ENCODE data around the gene LRP5.
"Not testable (repeated sequence)": the region's sequence is repeated elsewhere in the genome, so short reads cannot be mapped to it uniquely, and the experiment has no call there.

LRP5 gene

DNA sequence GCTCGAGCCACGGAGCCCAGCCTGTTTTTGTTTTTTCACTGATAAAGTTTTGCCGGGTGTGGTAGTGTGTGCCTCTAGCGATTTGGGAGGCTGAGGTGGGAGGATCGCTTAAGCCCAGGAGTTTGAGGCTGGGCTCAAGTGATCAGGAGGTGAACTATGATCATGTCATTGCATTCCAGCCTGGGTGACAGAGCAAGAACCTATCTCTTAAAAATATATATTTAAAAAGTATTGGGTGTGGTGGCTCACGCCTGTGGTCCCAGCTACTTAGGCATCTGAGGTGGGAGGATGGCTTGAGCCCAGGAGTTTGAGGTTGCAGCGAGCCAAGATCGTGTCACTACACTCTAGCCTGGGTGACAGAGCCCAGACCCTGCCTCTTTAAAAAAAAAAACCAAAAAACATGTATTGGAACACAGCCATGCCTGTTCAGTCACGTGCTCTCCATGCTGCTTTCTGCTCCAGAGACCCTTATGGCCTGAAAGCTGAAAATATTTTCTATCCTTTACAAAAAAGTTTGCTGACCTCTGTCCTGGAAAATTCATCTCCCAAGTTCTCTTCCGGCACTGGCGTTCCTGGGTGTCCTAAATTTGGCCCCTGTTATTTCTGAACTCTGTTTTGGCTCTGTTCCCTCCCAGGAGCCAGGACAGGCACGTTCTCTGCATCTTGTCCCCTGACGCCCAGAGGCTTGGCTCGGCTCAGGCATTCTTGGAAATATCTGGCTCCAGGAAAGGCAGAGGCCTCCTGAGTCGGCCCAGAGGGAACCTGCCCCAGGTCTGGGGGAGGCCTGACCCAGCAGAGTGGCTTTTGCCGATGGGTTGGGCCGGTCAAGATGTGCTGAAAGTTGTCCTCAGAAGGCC lies 86.8 kb downstream of the LRP5 start:
- no peak for DNase-seq

DNA sequence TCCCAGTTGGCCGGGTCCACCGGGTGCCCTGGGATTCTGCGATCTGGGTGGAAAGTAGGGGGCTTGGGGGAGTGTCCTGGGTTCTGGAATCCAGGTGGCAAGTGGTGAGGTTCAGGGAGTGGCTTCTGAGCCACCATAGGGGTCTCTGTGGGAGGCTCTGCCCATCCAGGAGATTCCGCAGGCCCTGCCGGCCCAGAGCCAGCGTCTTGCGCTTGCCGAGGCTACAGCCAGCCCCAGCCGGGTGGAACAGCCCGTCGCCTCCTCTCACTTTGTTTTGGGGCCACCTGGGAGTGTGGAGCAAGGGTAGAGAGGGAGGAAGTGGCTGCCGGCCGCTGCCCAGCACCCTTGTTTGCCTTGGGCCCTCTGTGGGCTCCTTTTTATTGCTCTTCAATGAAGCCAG lies 87.5 kb downstream of the LRP5 start:
- no peak for DNase-seq

DNA sequence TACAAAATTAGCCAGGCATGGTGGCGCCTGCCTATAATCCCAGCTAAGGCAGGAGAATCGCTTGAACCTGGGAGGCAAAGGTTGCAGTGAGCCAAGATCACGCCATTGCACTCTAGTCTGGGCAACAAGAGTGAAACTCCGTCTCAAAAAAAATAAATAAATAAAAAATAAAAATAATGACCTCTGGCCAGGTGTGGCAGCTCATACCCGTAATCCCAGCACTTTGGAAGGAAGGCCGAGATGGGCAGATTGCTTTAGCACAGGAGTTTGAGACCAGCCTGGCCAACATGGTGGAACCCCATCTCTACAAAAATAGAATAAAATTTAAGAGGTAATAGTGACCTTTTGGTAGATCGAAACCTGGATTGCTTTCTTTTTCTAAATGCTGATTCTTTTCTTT lies 88.2 kb downstream of the LRP5 start:
- not testable (repeated sequence) for DNase-seq

DNA sequence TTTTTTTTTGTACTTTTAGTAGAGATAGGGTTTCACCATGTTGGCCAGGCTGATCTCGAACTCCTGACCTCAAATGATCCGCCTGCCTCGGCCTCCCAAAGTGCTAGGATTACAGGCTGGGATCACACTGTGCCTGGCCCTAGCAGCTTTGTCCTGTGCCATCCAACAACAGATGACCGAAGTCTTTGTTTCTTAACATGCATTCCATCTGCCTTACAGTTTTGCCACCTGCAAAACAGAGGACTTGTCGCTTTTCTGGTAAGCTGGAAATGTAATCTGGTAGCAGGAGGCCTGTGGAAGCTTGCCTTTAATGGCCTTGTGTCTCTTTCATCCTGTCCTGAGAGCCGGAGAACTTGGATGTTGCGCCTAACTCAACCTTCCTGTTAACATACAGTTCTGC lies 89.5 kb downstream of the LRP5 start:
- DNase-seq: no peak

DNA sequence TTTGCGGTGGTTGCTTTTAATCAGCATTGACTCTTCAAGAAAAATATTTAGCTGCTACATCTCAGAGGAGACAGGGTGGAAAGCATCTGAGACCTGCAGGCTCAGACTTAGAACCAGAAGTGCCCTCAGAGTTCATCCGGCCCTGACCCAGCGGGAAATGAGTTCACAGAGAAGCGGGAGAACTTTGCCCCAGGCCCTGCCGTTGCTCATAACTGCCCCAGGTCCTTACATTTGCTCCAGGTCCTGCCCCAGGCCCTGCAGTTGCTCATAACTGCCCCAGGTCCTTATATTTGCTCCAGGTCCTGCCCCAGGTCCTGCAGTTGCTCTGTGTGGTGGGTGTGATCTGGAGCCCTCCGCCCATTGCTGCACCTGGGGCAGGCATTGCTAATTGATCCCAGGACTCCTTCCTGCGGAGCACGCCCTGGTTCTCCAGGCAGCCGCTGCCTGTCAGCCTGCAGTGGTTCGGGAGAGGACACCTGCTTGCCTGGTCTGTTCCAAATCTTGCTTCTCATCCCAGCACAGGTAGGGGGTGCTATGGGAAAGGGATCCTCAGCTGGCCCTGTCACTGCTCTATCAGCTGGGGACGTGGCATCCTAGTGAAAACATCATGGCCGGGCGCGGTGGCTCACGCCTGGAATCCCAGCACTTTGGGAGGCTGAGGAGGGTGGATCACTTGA lies 90.1 kb downstream of the LRP5 start:
- peak; percentile 66 for DNase-seq

DNA sequence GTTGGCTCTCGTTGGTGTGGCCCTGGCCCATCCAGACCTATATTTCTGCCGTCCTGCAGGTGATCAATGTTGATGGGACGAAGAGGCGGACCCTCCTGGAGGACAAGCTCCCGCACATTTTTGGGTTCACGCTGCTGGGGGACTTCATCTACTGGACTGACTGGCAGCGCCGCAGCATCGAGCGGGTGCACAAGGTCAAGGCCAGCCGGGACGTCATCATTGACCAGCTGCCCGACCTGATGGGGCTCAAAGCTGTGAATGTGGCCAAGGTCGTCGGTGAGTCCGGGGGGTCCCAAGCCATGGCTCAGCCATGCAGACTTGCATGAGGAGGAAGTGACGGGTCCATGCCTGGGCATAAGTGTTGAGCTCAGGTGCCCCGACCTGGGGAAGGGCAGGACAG lies 91.0 kb downstream of the LRP5 start:
- DNase-seq: no peak

DNA sequence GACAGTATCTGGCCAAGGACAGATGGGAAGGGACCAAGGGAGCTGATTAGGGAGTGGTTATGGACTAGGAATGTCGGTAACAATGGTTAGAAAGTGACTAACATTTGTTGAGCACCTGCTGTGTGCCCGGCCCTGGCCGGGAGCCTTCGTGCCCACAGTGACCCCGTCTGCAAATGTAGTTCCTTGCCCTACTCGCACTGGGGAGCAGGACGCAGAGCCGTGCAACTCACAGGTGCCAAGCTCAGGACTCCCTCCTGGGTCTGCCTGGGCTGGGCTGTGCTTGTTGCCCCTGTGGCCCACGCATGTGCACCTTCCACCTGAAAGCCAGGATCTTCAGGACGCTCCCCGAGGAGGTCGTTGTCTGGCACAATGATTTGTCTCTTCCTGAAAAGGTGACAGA lies 91.4 kb downstream of the LRP5 start:
- DNase-seq: no peak

DNA sequence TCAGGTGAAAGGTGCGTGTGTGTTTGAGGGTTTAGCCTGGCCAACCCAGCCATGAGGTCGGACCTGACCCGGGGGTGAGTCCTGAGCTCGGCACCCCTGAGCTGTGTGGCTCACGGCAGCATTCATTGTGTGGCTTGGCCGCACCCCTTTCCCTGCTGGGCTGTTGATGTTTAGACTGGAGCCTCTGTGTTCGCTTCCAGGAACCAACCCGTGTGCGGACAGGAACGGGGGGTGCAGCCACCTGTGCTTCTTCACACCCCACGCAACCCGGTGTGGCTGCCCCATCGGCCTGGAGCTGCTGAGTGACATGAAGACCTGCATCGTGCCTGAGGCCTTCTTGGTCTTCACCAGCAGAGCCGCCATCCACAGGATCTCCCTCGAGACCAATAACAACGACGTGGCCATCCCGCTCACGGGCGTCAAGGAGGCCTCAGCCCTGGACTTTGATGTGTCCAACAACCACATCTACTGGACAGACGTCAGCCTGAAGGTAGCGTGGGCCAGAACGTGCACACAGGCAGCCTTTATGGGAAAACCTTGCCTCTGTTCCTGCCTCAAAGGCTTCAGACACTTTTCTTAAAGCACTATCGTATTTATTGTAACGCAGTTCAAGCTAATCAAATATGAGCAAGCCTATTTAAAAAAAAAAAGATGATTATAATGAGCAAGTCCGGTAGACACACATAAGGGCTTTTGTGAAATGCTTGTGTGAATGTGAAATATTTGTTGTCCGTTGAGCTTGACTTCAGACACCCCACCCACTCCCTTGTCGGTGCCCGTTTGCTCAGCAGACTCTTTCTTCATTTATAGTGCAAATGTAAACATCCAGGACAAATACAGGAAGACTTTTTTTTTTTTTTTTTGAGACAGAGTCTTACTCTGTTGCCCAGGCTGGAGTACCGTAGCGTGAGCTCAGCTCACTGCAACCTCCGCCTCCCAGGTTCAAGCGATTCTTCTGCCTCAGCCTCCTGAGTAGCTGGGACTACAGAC lies 94.2 kb downstream of the LRP5 start:
- peak; percentile 82 for DNase-seq

DNA sequence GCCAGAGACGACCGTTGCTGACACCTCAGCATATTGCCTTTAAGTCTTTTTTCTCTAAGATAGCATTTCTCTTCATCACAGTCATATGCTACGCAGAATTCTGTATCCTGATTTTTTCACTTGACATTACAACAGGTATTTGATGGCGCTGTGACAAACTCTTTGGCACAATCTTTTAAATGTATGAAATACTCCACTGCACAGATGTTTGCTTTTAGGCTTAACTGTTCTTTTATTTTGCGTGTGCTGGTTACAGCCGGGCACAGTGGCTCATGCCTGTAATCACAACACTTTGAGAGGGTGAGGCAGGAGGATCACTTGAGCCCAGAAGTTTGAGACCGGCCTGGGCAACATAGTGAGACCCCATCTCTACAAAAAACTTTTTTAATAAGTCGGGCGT lies 96.1 kb downstream of the LRP5 start:
- no peak for DNase-seq

DNA sequence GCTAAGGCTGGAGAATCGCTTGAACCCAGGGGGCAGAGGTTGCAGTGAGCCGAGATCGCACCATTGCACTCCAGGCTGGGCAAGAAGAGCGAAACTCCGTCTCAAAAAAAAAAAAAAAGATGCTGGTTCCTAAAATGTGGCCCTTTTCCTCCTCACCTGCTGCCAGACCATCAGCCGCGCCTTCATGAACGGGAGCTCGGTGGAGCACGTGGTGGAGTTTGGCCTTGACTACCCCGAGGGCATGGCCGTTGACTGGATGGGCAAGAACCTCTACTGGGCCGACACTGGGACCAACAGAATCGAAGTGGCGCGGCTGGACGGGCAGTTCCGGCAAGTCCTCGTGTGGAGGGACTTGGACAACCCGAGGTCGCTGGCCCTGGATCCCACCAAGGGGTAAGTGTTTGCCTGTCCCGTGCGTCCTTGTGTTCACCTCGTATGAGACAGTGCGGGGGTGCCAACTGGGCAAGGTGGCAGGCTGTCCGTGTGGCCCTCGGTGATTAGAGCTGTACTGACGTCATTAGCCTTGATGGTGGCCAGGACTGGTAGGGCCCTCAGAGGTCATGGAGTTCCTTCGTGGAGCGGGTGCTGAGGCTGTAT lies 97.5 kb downstream of the LRP5 start:
- DNase-seq: no peak

DNA sequence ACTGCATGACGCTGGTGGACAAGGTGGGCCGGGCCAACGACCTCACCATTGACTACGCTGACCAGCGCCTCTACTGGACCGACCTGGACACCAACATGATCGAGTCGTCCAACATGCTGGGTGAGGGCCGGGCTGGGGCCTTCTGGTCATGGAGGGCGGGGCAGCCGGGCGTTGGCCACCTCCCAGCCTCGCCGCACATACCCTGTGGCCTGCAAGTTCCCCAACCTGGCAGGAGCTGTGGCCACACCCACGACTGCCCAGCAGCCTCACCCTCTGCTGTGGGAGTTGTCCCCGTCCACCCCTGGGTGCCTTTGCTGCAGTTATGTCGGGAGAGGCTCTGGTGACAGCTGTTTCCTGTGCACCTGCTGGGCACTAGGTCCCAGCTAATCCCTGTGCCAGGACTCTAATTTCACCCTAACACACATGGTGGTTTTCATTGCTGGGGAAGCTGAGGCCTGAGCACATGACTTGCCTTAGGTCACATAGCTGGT lies 99.2 kb downstream of the LRP5 start:
- DNase-seq: peak; percentile 80

DNA sequence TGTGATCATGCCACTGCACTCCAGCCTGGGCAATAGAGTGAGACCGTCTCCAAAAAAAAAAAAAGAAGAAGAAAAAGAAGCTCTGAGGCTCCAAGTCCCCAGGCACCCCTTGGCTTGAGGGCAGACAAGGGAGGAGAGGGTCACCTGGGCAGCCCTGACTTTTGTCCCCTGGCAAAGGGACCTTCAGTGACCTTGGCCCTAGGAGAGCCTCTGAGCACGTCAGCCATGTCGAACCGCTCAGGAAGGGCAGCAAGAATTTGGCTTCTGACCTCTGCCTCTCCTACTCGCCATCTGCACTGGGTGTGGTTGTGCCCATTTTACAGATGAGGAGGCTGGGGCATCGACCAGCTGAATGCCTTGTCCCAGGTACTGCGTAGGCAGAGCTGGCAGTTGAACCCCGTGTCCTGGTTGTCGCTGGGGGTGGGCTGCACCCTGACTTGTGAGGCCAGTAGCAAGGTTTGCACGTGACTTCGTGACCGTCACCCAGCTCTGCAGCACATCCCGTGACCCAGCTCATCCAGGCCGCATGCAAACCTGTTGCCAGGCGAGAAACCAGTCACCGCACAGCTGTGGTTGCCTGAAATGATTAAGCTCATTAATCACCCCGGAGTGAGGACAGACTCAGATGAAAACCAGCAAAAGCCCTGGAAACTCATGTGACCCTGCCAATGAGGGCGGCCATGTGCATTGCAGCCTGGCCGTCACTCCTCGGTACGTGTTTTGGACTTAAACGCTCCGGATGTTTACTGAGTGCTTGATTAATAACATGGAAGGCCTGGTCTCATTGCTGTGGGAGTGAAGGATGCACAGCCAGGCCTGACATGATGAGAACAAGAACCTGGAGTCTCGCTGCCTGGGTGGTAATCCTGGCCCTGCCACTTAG lies 100.4 kb downstream of the LRP5 start:
- DNase-seq: no peak

DNA sequence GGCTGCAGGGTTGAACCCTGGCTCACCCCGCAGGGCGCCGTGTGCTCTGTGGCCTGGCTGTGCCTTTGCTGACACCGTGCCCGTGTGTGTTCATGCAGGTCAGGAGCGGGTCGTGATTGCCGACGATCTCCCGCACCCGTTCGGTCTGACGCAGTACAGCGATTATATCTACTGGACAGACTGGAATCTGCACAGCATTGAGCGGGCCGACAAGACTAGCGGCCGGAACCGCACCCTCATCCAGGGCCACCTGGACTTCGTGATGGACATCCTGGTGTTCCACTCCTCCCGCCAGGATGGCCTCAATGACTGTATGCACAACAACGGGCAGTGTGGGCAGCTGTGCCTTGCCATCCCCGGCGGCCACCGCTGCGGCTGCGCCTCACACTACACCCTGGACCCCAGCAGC lies 101.2 kb downstream of the LRP5 start:
- no peak for DNase-seq

DNA sequence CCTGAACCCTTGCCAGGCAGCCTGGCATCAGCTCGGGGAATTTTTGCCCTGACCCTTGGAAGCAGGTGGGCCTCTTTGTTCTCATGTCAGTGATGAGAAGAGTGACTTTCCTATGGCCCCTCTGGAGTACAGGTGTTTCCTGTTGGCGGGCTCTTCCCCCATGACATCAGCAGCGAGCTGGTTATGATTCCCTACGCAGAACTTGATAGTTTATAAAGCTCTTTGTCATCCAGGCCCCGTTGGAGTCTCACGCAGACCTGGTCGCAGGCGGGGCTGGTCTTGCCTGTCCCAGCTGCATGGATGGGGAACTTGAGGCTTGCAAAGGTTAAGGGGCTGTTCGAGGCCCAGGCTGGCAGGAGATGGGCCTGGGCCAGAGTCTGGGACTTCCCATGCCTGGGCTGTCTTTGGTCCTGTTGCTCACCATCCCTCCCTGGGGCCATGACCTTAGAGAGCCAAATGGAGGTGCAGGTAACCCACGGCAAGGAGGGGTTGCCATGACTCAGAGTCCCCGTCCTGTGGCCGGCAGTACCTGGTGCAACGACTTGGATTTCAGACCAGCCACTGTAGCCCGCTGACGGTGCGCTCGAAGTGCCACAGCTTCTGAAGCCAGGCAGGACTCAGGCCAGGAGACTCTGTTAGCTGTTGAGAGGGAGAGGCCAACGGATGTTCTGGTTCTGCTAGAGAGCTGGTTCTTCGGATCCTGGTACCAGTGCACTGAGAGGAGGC lies 102.3 kb downstream of the LRP5 start:
- no peak for DNase-seq

DNA sequence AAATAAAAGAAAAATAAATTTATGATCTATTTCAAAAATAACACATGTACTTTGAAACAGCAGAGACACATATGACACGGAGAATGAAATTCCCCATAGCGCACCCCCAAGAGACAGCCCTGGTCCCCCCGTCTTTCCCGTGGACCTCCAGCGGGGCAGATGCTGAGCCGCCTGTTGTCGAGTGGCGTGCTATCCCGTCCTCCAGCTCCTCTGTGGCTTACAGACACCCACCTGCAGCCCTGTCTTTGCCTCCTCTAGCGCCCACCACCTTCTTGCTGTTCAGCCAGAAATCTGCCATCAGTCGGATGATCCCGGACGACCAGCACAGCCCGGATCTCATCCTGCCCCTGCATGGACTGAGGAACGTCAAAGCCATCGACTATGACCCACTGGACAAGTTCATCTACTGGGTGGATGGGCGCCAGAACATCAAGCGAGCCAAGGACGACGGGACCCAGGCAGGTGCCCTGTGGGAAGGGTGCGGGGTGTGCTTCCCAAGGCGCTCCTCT lies 103.7 kb downstream of the LRP5 start:
- DNase-seq: no peak

DNA sequence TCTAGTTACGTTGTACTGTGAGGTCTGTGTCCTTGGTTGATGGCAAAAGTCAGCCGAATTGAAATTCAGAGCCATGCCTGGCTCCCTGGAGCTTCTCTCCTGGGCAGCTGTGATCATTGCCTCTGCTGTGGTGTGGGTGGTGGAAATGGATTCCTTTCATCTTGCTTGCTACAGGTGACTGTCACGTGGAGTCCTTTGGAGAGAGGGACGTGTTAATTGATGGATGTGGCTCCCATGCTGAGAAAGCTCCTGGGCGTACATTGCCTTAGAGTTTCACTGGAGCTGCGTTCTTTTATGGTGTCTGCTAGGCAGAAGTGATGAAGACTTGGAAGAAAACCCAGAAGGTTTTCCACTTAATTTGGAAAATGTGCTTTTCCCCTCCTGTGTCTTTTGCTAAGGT lies 106.3 kb downstream of the LRP5 start:
- DNase-seq: peak; percentile 83

DNA sequence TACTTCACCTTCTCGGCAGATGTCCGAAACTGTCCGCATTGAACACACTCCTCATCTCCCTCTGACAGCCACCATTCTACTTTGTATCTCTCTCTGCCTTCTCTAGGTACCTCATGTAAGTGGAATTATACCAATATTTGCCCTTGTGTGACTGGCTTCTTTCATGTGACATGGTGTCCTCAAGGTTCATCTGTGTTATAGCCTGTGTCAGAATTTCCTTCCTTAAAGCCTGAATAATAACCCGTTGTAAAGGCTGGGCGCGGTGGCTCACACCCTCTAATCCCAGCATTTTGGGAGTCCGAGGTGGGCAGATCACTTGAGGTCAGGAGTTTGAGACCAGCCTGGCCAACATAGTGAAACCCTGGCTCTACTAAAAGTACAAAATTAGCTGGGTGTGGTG lies 107.8 kb downstream of the LRP5 start:
- no peak for DNase-seq

DNA sequence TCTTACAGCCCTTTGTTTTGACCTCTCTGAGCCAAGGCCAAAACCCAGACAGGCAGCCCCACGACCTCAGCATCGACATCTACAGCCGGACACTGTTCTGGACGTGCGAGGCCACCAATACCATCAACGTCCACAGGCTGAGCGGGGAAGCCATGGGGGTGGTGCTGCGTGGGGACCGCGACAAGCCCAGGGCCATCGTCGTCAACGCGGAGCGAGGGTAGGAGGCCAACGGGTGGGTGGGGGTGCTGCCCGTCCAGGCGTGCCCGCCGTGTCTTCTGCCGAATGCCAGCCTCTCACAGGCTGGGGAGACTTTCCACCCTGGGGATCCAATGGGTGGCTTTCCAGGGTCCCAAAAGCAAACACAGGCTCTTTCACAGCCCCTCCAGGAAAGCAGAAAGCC lies 111.1 kb downstream of the LRP5 start:
- DNase-seq: no peak

DNA sequence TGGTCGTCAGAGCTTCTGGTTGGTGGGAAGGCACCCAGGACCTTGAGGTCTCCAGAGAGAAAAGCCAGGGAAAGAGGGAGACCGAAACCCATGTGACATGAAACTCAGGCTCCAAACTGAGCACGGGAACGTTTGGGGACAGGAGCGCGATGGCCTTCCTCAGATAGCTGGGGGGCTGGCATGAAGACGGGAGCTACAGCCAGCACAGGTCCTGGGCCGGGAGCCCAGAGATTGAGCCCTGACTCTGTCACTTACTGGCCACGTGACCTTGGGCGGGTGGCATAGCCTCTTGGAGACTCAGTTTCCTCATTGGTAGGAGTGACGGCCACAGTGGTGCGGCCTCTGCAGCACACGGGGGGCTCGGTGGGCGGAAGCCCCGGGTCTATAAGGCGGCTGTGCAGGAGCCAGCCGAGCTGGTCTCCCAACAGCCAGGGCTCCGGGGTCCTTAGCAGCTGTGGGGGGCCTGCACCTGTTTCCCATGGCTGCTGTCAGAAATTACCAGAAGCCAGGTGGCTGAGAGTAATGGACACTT lies 111.8 kb downstream of the LRP5 start:
- no peak for DNase-seq

All from NCI-H69 (cell line).